SK-N-MC (cell line): ENCODE measurements around the gene CAPN3.

Source experiments
- EZH2 ChIP-seq: fragments of 200-600 bp; sonication (generic); IDR thresholded peaks from one replicate; pipeline ENCODE4 v1.6.1; 2017; ENCODE audit warnings: antibody characterized with exemption
- FOXP2 ChIP-seq: optimal IDR thresholded peaks from 2 replicates; pipeline ENCODE3; 2011; ENCODE audit warnings: mild to moderate bottlenecking, moderate library complexity; ENCODE audit not compliant: insufficient read depth; ENCODE audit errors: extremely low read length, control extremely low read depth
- POLR2AphosphoS5 ChIP-seq: IDR thresholded peaks from 2 replicates; pipeline ENCODE4 v1.6.1; 2012; ENCODE audit warnings: mild to moderate bottlenecking, low read depth, low read length, borderline replicate concordance

DNA sequence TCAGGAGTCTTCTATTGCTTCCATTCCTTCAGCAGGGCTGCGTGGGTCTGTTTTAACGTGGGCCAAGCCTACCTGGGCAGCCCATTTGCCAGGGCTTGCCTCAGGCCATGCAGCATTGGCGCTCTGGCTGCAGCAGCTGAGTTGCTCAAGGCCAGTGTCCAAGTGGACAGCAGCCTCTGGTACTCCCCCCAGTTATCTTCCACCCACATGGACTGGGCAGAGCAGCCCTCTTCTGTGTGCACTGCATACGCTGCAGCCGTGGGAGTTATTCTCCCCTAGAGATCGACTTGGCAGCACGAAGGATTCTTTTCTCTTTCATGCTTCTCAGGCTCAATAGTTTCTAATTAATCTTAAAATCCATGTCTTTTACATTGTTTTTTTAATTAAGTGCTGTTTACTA lies 6.9 kb upstream of the CAPN3 start:
- TF ChIP-seq POLR2AphosphoS5, result no peak
- TF ChIP-seq EZH2, result no peak
- no peak for TF ChIP-seq FOXP2
